GM19324 (cell line): ENCODE measurements around the gene ACSS1.

Experiments used
- ATAC-seq: cut with Tn5 transposase; IDR thresholded peaks from one replicate; pipeline ENCODE4 v1.9.1; 2021; ENCODE audit warnings: mild to moderate bottlenecking, moderate library complexity; ENCODE audit not compliant: unreplicated experiment, low FRiP score

Gene ACSS1

DNA sequence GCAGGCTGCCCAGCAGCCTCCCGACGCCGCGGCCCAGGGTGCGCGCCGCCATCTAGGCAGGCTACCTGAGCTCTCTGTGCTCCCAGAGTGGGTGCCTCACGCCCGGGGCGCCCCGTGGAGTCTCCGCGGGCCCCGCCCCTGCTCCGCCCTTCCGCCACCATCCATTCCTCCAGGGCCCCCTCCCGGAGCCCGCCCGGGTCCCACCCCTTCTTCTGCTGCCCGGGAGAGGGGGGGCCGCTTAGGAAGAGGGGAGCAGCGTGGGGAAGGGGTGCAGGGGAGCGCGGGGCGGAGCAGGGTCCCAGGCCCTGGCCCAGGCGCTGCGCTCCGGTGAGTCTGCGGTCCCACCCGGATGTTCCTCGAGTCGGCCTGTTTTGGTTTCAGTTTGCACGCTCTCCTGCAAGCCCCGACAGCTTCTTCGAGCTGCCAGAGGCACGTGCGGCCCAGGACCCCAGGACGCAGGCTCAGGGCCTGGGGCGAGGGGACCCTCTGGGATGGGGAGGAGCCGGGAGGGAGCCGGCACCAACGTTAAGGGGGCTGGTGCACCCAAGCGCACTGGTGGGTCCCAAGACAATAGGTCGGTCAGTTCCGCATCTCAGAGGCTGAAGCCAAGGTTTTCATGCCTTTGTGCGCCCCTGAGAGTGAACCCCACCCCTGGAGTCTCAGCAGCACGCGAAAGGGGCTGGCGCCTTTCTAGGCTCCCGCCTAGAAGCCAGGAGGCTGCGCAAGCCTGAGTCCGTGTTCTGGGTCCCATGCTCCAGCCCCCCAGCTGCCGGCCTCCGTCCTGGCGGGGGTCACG, at the start of gene ACSS1:
ACSS1 (minus strand) TSS at position 89 of the 796 bp plus-strand sequence; CDS start at position 52, 37 bp downstream.
- peak; percentile 72 for ATAC-seq

DNA sequence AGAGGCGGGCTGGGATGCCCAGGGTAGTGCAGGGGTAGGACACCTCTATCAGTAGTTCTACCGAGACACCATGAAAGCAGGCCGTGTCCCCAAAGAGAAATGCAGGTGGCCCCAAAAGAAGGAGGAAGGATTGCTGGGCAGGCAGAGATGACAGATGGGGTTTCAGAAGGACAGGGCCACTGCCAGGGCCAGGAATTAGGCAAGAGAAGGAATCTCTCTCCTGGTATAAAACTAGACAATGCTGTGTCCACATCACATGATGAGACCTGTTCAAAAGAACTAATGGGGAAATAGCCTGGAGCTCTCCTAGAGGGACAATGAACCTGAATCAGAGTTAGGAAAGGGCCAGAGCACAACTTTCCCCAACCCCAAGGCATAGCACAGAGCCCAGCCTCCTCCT, 45.6 kb upstream of the ACSS1 start:
- no peak for ATAC-seq

DNA sequence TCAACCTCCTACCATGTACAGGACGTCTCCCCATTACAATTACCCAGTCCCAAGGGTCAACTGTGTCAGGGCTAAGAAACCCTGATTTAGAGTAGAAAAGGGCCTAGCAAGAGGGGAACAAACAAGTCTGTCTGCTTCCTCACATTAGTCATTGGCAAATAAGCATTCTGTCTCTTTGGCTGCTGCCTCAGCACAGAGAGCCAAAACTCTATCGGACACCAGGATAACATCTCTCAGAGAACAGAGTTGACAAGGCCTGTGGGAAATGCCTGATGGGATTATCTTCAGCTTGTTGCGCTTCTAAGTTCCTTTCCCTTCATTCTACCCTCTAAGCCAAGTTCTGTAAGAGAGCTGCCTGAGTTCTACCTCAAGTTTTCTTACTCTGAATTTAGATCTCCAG, 43.0 kb upstream of the ACSS1 start:
- ATAC-seq = no peak

DNA sequence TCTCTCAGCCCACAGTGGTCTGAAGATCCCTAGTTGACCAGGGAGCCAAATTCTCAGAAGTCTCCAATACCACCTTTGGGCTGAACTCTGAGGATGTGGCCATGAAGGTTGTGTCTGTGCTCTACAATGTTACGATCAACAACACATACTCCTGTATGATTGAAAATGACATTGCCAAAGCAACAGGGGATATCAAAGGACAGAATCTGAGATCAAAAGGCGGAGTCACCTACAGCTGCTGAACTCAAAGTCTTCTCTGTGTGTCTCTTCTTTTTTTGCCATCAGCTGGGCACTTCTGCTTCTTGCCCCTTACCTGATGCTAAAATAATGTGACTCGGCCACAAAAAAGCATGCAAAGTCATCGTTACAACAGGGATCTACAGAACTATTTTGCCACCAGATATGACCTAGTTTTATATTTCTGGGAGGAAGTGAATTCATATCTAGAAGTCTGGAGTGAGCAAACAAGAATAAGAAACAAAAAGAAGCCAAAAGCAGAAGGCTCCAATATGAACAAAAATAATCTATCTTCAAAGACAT, 41.7 kb upstream of the ACSS1 start:
- ATAC-seq = no peak

DNA sequence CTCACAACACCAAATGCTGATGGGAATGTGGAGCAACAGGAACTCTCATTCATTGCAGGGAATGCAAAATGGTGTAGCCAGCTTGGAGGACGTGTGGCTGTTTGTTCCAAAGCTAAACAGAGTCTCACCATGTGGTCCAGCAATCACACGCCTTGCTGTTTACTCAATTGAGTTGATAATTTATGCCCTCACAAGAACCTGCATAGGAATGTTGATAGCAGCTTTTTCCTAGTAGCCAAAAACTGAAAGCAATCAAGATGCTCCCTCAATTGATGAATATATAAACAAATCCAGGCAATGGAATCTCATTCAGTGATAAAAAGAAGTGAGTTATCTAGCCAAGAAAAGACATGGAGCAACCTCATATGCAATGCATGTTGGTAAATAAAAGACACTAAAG, 39.6 kb upstream of the ACSS1 start:
- no peak for ATAC-seq

DNA sequence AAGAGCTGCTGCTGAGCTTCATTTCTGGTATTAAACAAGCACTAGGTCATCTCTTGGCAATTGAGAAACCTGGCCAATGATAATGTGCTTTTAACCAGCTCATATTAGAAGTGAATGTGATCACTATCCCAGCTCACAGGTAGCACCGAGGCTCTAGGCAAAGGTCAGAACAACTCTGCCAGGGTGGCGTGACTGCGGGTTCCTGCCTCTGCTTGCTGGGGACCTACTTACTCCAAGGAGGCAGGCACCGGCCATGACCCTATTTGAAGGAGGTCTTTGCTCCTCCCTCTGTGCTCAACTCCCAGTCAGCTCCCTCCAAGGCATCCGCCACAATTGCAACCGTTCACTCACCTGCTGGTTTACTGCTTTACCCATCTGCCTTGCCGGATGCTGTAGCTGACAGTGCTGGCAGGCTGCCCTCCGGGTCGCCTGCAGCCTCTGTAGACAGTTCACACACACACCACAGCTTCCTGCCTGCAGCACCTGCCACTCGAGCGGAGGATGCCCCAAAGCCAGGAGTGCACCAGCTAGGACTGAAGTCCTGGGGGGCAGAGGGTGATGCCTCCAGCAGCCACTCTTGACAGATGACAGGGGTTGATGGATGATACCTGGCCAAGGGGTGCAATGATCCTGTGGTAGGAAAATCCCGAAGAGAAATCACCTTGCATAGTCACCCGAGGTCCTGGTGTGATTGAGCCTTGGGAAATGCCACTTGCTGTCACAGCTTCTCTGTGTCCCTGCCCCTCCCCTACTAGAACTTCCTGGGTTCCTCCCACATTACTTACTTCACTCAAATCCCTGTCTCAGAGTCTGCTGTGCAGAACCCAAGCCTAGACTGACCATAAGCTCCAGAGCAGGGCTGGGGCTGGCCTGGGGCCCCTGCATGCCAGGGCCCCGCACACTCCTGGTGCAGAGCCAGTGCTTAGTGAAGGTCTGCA, 32.8 kb upstream of the ACSS1 start:
- ATAC-seq = peak; percentile 76

DNA sequence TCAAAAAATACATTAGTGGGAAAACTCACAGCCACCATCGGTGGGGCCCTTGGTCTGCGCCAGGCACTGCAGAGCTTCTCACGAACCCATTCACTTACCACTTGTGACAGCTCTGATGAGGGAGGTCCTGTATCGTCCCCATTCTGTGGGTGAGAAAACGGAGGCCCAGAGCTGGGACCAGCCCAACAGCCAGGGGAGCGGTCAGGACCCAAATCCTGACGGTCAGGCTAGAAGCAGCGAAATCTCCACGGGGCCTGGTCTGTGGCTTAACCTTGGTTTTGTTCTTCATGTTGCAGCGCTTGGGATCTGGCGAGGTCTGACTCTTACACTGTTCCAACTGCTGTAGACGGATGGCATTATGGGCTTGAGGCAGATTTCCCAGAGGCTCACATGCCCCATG, 31.7 kb upstream of the ACSS1 start:
- ATAC-seq = no peak

DNA sequence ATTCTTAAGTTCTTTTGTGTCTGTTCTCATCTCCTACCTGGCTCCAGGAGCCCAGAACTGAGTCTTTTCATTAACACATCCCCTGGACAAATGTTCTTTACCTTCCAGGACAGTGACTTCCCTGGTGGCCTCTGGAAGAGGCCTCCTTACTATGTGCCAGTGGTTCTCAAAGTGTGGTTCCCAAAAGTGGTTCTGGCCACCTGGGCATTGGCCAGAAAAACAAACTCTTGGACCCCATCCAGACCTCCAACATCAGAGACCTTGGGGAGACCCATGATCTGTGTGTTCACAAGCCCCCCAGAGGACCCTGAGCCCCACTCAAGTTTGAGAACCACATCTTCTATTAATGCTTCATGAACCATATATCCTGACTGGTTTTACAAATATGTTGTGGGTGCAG, 31.2 kb upstream of the ACSS1 start:
- ATAC-seq = no peak

DNA sequence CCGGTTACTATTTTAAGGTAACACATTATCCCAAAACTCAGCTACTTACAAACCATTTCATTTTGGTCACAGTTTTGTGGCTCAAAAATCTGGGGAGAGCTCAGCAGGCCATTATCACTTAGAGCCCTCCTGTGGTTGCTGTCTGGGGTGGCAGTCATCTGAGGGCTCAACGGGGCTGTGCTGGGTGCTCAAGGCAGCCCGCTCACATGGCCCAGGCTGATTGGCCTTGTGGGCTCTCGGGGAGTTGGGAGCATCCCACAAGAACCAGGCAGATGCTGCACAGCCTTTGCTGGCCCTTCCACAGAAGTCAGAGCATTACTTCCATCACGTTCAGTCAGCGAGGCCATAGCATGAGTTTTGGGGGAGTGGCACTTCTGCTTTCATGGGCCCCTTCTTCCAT, 30.3 kb upstream of the ACSS1 start:
- ATAC-seq = no peak

DNA sequence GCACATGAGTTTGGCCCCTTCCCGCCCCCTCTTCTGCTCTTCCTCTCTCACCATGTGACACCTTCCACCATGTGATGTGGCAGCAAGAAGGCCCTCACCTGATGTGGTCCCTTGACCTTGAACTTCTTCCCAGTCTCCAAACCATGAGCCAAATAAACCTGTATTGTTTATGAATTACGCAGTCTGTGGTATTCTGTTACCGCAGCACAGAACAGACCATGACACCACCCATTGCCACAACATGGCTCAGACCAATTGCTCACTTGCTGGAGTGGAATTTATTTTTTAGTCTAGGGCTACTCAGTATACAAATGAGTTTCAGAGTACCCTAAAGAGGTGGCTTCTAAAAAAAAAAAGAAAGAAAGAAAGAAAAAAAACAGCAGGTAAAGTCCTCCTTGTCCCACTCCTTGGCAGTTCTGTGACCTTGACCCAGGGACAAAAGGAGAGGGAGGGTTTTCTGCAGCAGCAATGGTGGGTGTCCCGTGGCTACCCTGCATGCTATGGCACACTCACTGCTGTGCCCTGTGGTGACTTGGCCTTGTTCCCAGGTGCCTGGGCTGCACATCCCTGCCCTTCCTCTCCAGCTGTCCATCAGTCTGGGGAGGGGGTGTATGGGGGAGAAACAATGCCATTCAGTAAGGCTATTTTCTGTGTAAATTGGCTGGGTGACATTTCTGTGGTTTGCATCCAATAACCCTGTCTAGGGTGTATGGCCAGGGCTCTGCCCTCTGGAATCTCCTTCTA, 29.4 kb upstream of the ACSS1 start:
- no peak for ATAC-seq

DNA sequence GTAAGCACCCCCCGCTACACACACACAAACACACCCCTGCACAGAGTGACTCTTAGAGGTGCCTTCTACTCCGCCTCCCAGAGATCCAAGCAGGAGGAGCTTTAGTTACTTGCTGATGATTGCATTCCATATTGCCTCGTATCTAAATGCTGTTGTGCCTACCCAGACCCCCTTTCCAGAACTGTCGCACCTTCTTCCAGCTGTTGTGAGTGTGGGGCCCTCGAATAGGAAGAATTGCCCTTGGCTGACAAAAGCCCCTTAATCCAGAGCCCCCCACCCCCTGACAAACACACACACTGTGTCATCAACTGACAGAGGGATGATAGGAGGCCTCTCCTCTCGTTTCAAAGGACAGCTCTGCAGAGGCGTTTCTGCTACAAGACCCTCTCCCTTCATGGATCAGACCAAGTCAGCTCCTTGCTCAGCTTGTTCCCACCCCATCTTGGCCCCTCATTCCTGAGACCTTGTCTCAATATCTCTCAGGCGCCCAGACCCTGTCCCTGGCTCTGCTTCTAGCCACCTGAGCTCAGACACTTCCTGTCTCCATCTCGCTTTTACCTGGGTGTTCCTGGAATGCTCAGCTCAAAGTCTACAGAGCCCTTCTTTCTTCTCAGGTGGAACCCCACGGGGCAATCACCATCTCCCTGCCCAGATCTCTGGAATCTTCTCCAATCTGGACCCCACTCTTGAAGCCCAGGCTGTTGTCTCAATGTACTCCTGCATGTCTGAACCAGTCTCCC, 28.0 kb upstream of the ACSS1 start:
- no peak for ATAC-seq

DNA sequence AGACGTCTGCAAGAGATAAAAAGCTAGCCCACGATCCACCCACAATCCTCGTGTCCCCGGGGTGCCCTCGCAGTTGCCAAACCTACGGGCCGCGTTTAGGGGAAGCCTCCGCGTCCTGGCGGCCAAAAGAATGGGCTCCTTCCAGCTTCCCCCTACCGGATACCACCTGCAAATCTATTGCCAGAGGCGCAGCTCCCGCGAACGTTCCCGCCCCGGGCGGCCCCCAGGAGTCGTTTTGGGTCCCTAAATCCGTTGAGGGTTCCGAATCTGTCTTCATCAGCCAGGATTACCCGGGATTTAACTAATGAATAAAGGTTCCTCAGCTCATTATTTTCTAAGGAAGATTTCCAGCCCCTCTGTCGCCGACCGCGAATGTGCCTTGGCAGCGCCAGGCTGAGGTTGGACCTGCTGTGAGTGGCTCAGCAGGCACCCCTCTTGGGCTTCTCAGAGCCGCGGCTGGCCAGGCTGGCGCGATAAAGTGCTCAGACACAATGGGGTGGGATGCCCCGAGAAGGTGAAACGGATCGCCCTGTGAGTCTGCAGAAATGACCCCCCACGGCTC, 26.8 kb upstream of the ACSS1 start:
- no peak for ATAC-seq

DNA sequence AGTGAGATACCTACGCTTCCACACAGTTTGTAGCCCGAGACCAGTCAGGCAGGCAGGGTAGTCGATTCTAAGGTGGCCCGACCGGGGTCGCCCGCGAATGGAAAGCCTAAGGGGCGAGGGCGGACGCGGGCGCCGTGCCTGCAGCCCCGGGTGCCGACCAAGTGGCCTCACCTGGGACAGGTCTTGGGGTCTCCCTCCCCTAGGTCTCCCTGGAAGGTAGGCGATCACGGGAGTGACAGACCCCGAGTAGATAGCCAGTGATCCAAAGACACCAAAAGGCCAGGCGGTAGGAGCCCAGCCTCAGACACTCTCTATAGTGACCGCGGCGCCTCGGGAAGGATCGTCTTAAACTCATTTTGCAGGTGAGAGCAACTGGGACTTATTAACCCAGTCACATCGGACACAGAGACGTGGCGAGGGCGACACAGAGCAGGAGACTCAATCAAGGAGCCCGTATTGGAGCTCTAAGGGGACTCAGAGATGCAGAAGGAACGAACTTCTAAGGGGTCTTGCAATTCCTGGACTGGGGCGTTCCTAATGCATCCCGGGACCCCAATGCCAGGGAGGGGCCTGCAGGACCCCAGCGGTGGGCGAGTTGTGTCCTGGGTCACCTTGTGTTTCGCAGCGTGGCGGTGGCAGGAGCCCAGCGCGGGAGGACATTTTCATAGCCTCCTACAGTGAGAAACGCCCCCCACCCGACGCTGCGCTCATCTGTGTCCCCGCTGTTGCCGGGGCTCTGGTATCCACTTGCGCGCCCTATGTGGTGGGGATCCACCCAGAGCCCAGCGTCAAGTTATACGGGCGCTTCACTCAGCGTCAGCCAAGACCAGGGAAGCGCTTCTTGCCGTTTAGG, 26.1 kb upstream of the ACSS1 start:
- ATAC-seq = no peak

DNA sequence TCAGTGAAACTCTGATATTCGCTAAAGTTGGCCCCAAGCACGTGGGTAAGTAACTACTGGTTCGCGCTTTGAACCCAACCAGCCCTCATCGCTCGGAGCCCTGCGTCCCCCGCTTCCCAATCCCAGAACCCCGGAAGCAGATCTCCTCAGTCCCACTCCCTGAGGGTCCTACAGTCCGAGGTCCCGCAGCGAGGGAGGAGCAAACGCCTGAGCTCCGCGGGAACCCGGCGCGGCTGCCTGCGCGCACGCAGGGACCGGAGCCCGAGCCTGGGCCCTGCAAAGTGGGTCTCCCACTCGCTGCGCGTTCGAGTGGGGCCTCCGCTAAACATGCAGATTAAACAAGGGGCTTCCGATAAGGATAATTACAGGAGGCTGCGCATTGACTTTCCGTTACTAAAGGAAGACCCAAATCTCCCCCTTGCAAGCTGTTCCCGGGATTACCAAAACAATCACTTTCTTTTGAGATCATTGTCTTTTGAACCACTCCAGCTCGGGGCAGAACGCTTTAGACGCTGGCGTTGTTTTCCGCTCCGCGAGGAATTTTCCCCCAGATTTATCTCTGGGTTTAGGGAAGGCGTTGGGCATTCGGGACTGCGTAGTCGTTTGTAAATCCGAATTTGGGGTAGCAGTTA, 25.3 kb upstream of the ACSS1 start:
- no peak for ATAC-seq

DNA sequence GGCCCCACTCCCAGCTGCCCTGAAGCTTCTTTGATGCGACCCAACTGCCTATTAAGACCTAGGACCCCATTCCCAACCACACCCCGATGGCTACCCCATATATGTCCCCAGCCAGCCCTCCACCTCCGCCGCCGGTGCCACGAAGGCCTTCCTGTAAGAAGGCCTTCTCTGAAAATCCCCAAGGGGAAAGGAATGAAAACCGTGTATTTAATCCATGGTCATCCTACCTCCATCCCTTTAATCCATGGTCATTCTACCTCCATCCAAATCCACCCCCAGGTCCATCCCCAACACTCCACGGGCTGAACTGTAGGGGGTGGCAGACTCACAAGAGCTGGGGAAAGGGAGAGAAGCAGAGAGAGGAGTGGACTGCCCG, 24.5 kb upstream of the ACSS1 start:
- no peak for ATAC-seq

DNA sequence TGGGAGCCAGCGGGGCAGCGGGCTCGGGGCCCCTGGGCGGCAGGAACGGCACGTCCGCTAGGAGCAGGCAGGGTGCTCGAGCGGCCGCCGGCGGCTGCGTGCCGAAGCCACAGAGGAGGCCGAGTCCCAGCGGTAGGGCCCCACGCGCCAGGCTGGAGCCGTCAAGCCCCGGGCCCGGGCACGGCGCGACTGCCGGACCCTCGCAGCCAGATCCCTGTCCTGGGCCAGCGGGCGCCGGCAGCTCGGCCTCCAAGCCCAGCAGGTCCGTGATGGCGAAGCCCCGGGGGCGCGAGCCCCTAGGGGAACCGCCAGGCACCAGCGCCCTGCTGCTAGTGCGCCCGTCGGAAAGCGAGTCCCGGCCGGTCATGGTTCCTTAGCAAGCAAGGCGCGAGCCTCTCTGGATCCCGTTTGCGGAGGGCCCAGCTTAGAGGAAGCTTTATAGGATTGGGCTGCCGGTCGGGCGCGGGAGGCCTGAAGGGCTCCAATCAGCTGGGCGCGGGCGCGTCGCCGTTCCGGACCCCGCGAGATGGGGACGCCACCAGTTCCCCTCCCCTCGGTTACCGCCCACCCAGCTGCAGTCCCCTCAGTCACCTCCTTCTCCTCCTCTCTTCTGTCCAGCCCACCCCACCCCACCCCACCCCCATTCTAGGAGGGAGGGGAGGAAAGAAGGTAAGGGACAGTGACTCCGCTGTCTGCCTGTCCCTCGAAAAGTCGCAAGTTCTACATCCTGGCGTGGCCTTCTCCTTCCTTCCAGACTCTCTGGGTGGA, 24.0 kb upstream of the ACSS1 start, which contains the start of gene VSX1:
VSX1 (minus strand) TSS at position 412 of the 768 bp plus-strand sequence; CDS start at position 367, 45 bp downstream.
- no peak for ATAC-seq

DNA sequence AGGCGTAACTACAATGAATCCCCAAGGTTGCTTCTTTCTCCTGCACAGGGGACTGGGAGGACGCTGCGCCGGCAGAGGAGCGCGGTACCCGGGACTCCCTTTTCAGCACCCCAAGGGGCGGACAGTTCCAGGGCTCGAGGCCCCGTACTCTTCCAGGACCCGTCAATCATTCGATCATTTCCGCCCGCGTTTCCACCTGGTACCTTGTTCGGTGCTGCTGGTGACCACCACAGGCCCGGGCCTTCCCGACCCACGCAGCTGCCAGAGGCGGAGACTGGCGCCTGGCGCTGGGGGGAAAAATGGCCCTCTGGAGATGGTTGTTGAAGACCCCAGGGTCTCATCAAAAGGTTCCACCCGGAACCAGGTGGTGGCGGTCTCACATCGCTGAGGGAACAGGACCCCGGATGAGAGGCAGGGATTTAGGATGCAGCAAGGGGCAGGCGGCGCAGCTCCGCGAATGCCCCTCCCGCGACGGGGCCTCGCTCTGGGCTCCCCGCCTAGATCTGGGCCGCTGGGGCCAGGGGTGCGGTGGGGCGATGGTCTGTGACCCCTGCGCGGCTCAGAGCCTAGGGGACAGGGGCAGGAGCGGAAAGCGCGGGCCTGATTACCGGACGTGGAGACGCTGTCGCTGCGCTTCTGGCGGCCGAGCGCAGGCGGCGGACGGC, 23.3 kb upstream of the ACSS1 start:
- ATAC-seq = no peak
